GM19463 (cell line): ENCODE results near the gene ABCA13.
"Not testable (repeated sequence)": the region's sequence is repeated elsewhere in the genome, so short reads cannot be mapped to it uniquely, and the experiment has no call there.

Experiments used
- ATAC-seq: cut with Tn5 transposase; IDR thresholded peaks from one replicate; pipeline ENCODE4 v1.9.1; 2021; ENCODE audit warnings: mild to moderate bottlenecking, moderate library complexity; ENCODE audit not compliant: unreplicated experiment

ABCA13 gene

GRCh38 chr7:48171202-48171601 is at the start of gene ABCA13:
Gene ABCA13, plus strand, starts transcription at chr7:48171458. Its CDS starts 26 bp downstream, at chr7:48171484.
- ATAC-seq: no peak

GRCh38 chr7:48126037-48126436 is 45.2 kb upstream of the ABCA13 start:
- ATAC-seq: no peak

- ATAC-seq: peak; percentile 78
Measured at GRCh38 chr7:48130658-48131108, 40.6 kb upstream of the ABCA13 start.

- no peak for ATAC-seq
Measured at GRCh38 chr7:48132792-48133191, 38.5 kb upstream of the ABCA13 start.

- ATAC-seq: no peak
Measured at GRCh38 chr7:48139459-48139858, 31.8 kb upstream of the ABCA13 start.

GRCh38 chr7:48140001-48140681 is 31.1 kb upstream of the ABCA13 start:
- ATAC-seq: no peak

GRCh38 chr7:48141521-48141920 is 29.7 kb upstream of the ABCA13 start:
- ATAC-seq: no peak

GRCh38 chr7:48144291-48144768 is 26.9 kb upstream of the ABCA13 start:
- ATAC-seq: no peak

GRCh38 chr7:48147078-48147591 is 24.1 kb upstream of the ABCA13 start:
- no peak for ATAC-seq

GRCh38 chr7:48147690-48148089 is 23.6 kb upstream of the ABCA13 start:
- not testable (repeated sequence) for ATAC-seq

GRCh38 chr7:48148311-48148710 is 22.9 kb upstream of the ABCA13 start:
- ATAC-seq: no peak

GRCh38 chr7:48149058-48149457 is 22.2 kb upstream of the ABCA13 start:
- no peak for ATAC-seq

- ATAC-seq: no peak
Measured at GRCh38 chr7:48150086-48150485, 21.2 kb upstream of the ABCA13 start.

GRCh38 chr7:48154792-48155413 is 16.4 kb upstream of the ABCA13 start:
- ATAC-seq: peak; percentile 76

- no peak for ATAC-seq
Measured at GRCh38 chr7:48158404-48158803, 12.9 kb upstream of the ABCA13 start.

GRCh38 chr7:48161407-48162125 is 9.7 kb upstream of the ABCA13 start:
- ATAC-seq: no peak

GRCh38 chr7:48165157-48165556 is 6.1 kb upstream of the ABCA13 start:
- ATAC-seq: no peak

GRCh38 chr7:48168159-48168558 is 3.1 kb upstream of the ABCA13 start:
- no peak for ATAC-seq

GRCh38 chr7:48170506-48170905 is 752 bp upstream of the ABCA13 start:
- ATAC-seq: no peak

GRCh38 chr7:48173313-48173712 is 2.1 kb downstream of the ABCA13 start:
- no peak for ATAC-seq

- ATAC-seq: no peak
Measured at GRCh38 chr7:48173756-48174382, 2.6 kb downstream of the ABCA13 start.
